Right lobe of liver (tissue), 6 donors: ENCODE measurements around the gene GDPGP1. TPM values are rescaled to one million over a fixed set of nuclear protein-coding genes. Genes with fewer than 3 reads are reported as not detected.

Experiments
- ATAC-seq, 4 donors: fragments of 200-7000 bp; cut with Tn5 transposase; one replicate each; pipeline ENCODE4 v1.9.1; 2020; ENCODE audit warnings: mild to moderate bottlenecking in 4 of 4, moderate library complexity in 4 of 4
- DNase-seq, 3 donors: peaks; one replicate each; pipeline ENCODE4 v3.0.0-alpha.2; 2020
- H3K27ac ChIP-seq, 3 donors: fragments of 200-600 bp; one replicate each; pipeline ENCODE4 v1.8.0; 2022
- H3K27me3 ChIP-seq, 2 donors: fragments of 200-600 bp; one replicate each; pipeline ENCODE4 v1.8.0; 2022
- H3K36me3 ChIP-seq, 4 donors: fragments of 200-600 bp; sonication (generic) in 1 of 4; one replicate each; pipeline versions ENCODE4 v1.5.1 to v1.8.0; 2017 to 2022; ENCODE audit warnings: control low read depth in 1 of 4
- H3K4me1 ChIP-seq, 4 donors: fragments of 200-600 bp; sonication (generic) in 1 of 4; one replicate each; pipeline versions ENCODE4 v1.5.1 to v1.8.0; 2017 to 2022; ENCODE audit warnings: control low read depth in 1 of 4
- H3K4me3 ChIP-seq, 3 donors: fragments of 200-600 bp; one replicate each; pipeline ENCODE4 v1.8.0; 2022
- H3K9me3 ChIP-seq, 4 donors: fragments of 200-600 bp; sonication (generic) in 1 of 4; one replicate each; pipeline versions ENCODE4 v1.5.1 to v1.8.0; 2017 to 2022; ENCODE audit warnings: control low read depth in 1 of 4
- POLR2A ChIP-seq: fragments of 450-650 bp; IDR thresholded peaks from one replicate; pipeline ENCODE4 v1.6.1; 2017; ENCODE audit warnings: antibody characterized with exemption, mild to moderate bottlenecking
- WGBS: methylation state at CpG from one replicate; pipeline ENCODE4 v1.1.6; 2018; ENCODE audit warnings: low coverage, low lambda C conversion rate; ENCODE audit not compliant: insufficient coverage; ENCODE audit errors: missing lambda C conversion rate; 5-methylcytosine and 5-hydroxymethylcytosine counted together
- intact Hi-C, 2 donors: fragments of 100-400 bp; cut with DNase I; formaldehyde crosslinking; loops; one replicate each; pipeline versions ENCODE4 v1.11.2 to v1.14.1; 2022
- small RNA-seq, 2 experiments: library from RNA; depleted of rRNA; stranded (forward); fragments of <200 nt; gene quantifications; one replicate each; pipeline ENCODE3, GENCODE V24; 2016
- total RNA-seq, 6 experiments: library from RNA; depleted of rRNA in 2 of 6; stranded (reverse); fragments of >200 nt in 2 of 6; fragmentation: NEBNext Ultra II Directional in 3 of 6; extraction: Animal tissue kit (Norgen Biotek cat#: 25700) in 3 of 6; gene quantifications; one replicate each; pipeline versions ENCODE4 v1.1.0 to v1.2.4, GENCODE V29; 2016 to 2023
- TF ChIP-seq, protein P1 (sequence below), 4 donors: fragments of 200-600 bp in 3 of 4; fragments of 450-650 bp in 1 of 4; IDR thresholded peaks; one replicate each; pipeline versions ENCODE4 v1.5.1 to v1.8.0; 2016 to 2022; ENCODE audit warnings: antibody characterized with exemption in 4 of 4, mild to moderate bottlenecking in 2 of 4
- donor health status: DM: no; HTN: yes; CAD: no.
- donor health status: DM: no; HTN: no; CAD: no.
- donor health status: DM: no; HTN: no; CAD: no.
- donor health status: DM: no; HTN: yes; CAD: no.
- donor health status: DM: no; HTN: yes; CAD: no.

The GDPGP1 gene
- total RNA-seq, 6 experiments from 2014 or later, result 3.6 to 13.6 (median 7.3) TPM

DNA sequence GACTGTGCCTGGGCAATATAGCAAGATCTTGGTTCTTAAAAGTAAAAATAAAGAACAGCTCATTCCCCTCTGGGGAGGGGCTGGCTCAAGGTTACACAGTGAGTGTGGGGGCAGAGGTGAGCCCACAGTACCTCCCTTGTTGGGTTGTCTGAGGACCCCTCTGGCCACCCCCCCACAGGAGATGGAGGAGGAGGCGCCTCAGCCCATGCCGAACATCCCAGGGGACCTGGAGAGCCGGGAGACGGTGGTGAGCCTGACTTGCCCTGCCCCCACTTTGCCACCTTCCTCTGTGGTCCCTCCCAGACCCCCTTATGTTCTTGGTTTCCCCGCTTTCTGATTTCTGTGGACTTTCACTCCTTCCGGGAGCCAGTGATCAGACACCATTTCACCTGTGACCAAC lies 60.1 kb downstream of the GDPGP1 start:
- ATAC-seq, result no peak
- no peak overlapping the region for H3K27ac ChIP-seq
- no peak for TF ChIP-seq POLR2A
- TF ChIP-seq, protein P1, sequence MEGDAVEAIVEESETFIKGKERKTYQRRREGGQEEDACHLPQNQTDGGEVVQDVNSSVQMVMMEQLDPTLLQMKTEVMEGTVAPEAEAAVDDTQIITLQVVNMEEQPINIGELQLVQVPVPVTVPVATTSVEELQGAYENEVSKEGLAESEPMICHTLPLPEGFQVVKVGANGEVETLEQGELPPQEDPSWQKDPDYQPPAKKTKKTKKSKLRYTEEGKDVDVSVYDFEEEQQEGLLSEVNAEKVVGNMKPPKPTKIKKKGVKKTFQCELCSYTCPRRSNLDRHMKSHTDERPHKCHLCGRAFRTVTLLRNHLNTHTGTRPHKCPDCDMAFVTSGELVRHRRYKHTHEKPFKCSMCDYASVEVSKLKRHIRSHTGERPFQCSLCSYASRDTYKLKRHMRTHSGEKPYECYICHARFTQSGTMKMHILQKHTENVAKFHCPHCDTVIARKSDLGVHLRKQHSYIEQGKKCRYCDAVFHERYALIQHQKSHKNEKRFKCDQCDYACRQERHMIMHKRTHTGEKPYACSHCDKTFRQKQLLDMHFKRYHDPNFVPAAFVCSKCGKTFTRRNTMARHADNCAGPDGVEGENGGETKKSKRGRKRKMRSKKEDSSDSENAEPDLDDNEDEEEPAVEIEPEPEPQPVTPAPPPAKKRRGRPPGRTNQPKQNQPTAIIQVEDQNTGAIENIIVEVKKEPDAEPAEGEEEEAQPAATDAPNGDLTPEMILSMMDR (IDR thresholded peaks at IDR 0.05), result no peak

DNA sequence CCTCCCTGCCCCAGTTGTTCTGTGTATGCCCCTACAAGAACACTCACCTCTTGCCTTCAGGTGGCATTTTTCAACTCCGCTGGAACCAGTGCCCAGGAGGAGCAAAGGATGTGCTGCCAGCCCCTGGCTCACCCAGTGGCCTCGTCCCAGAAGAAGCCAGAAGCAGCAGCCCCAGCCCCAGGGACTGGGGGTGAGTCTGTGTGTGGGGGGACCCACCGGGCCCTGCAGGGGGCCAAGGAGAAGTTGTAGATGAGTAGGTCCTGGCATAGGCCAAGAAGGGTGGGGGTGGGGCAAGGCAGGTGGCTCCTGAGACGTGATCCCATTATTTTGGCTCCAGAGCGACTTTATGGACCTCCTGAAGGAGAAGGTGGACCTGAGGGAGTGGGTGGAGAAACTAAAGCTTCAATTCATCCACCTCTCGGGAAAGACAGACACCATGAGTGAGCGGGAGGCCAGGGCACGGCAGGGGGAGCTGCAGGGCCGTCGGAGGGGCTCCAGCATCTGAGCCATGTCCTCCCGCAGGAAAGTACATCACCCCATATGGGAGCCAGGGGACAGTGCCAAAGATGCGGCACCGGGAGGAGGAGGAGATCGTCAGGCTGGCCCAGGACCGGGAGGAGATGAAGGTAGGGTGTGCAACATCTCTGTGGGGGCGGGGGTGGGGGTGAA lies 60.7 kb downstream of the GDPGP1 start:
- TF ChIP-seq POLR2A, result no peak
- TF ChIP-seq, protein P1 (IDR thresholded peaks at IDR 0.05), result no peak
- ATAC-seq (no peak), DNase-seq (no peak)
- no peak overlapping the region for H3K4me3 ChIP-seq
- no peaks in the 10 kb centered on the region for H3K36me3 ChIP-seq
- H3K27ac ChIP-seq, result no peak overlapping the region
- WGBS, result 81% methylated on average over 4 of the region's 16 CpGs
- intact Hi-C loops, result no loop called here
- H3K4me1 ChIP-seq, result peaks cover 0 to 3% (median 0%) of the 10 kb centered on the region in 4 donors
- no peaks in the 10 kb centered on the region for H3K27me3 ChIP-seq
- H3K9me3 ChIP-seq, result no peaks in the 10 kb centered on the region

More for the DNA sequence above, 60.1 kb downstream of the GDPGP1 start:
- peak in 1 of 3 donors; percentile 62 for DNase-seq
- Histone ChIP-seq H3K4me3 (no peak overlapping the region), H3K4me1 (peaks cover 0 to 3% (median 0%) of the 10 kb centered on the region in 4 donors), H3K36me3 (no peaks in the 10 kb centered on the region), H3K27me3 (no peaks in the 10 kb centered on the region), H3K9me3 (no peaks in the 10 kb centered on the region)
- 60% methylated on average over 1 of the region's 6 CpGs for WGBS
- intact Hi-C loops, result no loop called here

DNA sequence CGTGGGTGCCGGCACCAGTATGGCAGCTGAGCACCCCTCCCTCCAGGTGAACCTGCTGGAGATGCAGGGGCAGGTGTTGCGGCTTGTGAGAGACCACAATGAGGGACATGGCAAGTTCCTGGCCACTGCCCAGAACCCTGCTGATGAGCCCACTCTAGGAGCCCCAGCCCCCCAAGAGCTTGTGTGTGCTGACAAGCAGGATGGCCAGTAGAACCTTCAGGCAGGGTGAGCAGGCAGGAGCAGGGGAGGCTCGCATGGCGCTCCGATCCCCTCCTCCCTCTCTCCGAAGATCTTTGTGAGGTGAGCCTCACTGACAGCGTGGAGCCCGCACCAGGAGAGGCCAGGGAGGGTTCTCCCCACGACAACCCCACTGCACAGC lies 61.2 kb downstream of the GDPGP1 start:
- H3K4me1 ChIP-seq, result peaks cover 0 to 3% (median 0%) of the 10 kb centered on the region in 4 donors
- DNase-seq (no peak), ATAC-seq (no peak)
- intact Hi-C loops, result no loop called here
- H3K36me3 ChIP-seq, result no peaks in the 10 kb centered on the region
- H3K27ac ChIP-seq, result no peak overlapping the region
- no peaks in the 10 kb centered on the region for H3K27me3 ChIP-seq
- H3K9me3 ChIP-seq, result no peaks in the 10 kb centered on the region
- no peak overlapping the region for H3K4me3 ChIP-seq
- 44% methylated on average over 2 of the region's 10 CpGs for WGBS
- TF ChIP-seq, protein P1 (IDR thresholded peaks at IDR 0.05), result no peak
- no peak for TF ChIP-seq POLR2A

Small RNA genes within 50 kb of the gene (small RNA-seq; reads per million reads assigned to genes)
- 0 reads per million in 2 experiments for gene AC091167.3
- gene RN7SL736P, result 0 reads per million in 2 experiments

Other genes starting within 250 kb of the GDPGP1 start
- gene ZNF710, start 232.9 kb upstream of the GDPGP1 start, total RNA-seq, result 10 to 100 TPM in 1 of 6 experiments, 1 to 10 TPM in 5; 4.7 to 17.1 (median 7.4) TPM
- gene IDH2, start 131.7 kb upstream of the GDPGP1 start, total RNA-seq, result 100 to 1,000 TPM; 115 to 371 (median 261) TPM
- 10 to 100 TPM; 17.1 to 67.7 (median 20.3) TPM for gene SEMA4B, start 32.9 kb upstream of the GDPGP1 start, total RNA-seq
- gene CIB1, start 268 bp upstream of the GDPGP1 start, total RNA-seq, result 10 to 100 TPM; 43.4 to 83.0 (median 51.0) TPM
- under 1 TPM in 2 of 6 experiments, not detected in 4; 0.13 to 0.46 TPM for gene TTLL13, start 15.3 kb downstream of the GDPGP1 start, total RNA-seq
- 10 to 100 TPM; 24.0 to 29.5 (median 26.4) TPM for gene NGRN, start 31.5 kb downstream of the GDPGP1 start, total RNA-seq
- gene ZNF774, start 118.1 kb downstream of the GDPGP1 start, total RNA-seq, result 1 to 10 TPM; 1.2 to 2.5 (median 1.7) TPM
- 10 to 100 TPM; 12.2 to 43.7 (median 26.3) TPM for gene IQGAP1, start 154.0 kb downstream of the GDPGP1 start, total RNA-seq